Vagina (tissue), 2 donors: ENCODE measurements around the gene SLC12A8. TPM values are rescaled to one million over a fixed set of nuclear protein-coding genes. Genes with fewer than 3 reads are reported as not detected.

Experiments
- DNase-seq, 2 donors: peaks; one replicate each; pipeline ENCODE4 v3.0.0-alpha.2; 2017; ENCODE audit errors: extremely low spot score in 2 of 2
- H3K27ac ChIP-seq: fragments of 200-600 bp; sonication (generic); one replicate; pipeline ENCODE4 v1.5.1; 2019
- H3K27me3 ChIP-seq: fragments of 200-600 bp; sonication (generic); one replicate; pipeline ENCODE4 v1.5.1; 2019
- H3K36me3 ChIP-seq, 2 donors: fragments of 200-600 bp; sonication (generic); one replicate each; pipeline ENCODE4 v1.5.1; 2017 to 2019
- H3K4me1 ChIP-seq: fragments of 200-600 bp; sonication (generic); one replicate; pipeline ENCODE4 v1.5.1; 2019
- H3K4me3 ChIP-seq, 2 donors: fragments of 200-600 bp; sonication (generic); 1 replicate in 1 of 2; 2 replicates in 1 of 2; pipeline ENCODE4 v1.5.1; 2016 to 2019
- H3K9me3 ChIP-seq: fragments of 200-600 bp; sonication (generic); one replicate; pipeline ENCODE4 v1.5.1; 2019
- CTCF ChIP-seq, 3 experiments: fragments of 450-650 bp in 2 of 3; fragments of 200-600 bp in 1 of 3; sonication (generic) in 1 of 3; IDR thresholded peaks; one replicate each; pipeline ENCODE4 v1.5.1; 2017 to 2019; ENCODE audit warnings: antibody characterized with exemption in 3 of 3, mild to moderate bottlenecking in 2 of 3, moderate library complexity in 2 of 3
- POLR2A ChIP-seq, 2 donors: fragments of 450-650 bp; IDR thresholded peaks; one replicate each; pipeline ENCODE4 v1.6.1; 2017; ENCODE audit warnings: antibody characterized with exemption in 2 of 2, mild to moderate bottlenecking in 2 of 2, moderate library complexity in 2 of 2
- POLR2AphosphoS5 ChIP-seq, 2 donors: sonication (generic); formaldehyde crosslinking; IDR thresholded peaks; one replicate each; pipeline ENCODE4 v1.9.0; 2017; ENCODE audit warnings: antibody characterized with exemption in 2 of 2, mild to moderate bottlenecking in 2 of 2, low read depth in 1 of 2; ENCODE audit not compliant: insufficient read depth in 1 of 2
- intact Hi-C: fragments of 100-400 bp; cut with DNase I; formaldehyde crosslinking; loops from one replicate; pipeline ENCODE4 v1.15.1; 2023
- total RNA-seq: library from RNA; depleted of rRNA; stranded (reverse); fragments of >200 nt; gene quantifications from one replicate; pipeline ENCODE4 v1.2.3, GENCODE V29; 2016

SLC12A8 gene
- total RNA-seq, 1 donor from 2014 or later, result 6.1 TPM

- H3K9me3 ChIP-seq, result no peaks in the 10 kb centered on the region
- no peaks in the 10 kb centered on the region for H3K27me3 ChIP-seq
- H3K36me3 ChIP-seq, result no peaks in the 10 kb centered on the region
- intact Hi-C loops, result no loop called here
- H3K4me1 ChIP-seq, result no peaks in the 10 kb centered on the region
- no peak overlapping the region for H3K4me3 ChIP-seq
- no peak for TF ChIP-seq CTCF (IDR thresholded peaks at IDR 0.05)
- no peak for TF ChIP-seq POLR2A (IDR thresholded peaks at IDR 0.05)
- no peak for TF ChIP-seq POLR2AphosphoS5 (IDR thresholded peaks at IDR 0.05; ENCODE audit: insufficient read depth in 1 of 2, low read depth in 1 of 2)
- no peak overlapping the region for H3K27ac ChIP-seq
- DNase-seq, result no peak
Observed at GRCh38 chr3:125239266-125239665, 26.7 kb upstream of the SLC12A8 start.

GRCh38 chr3:125238759-125239158, 26.2 kb upstream of the SLC12A8 start:
- no peak overlapping the region for H3K27ac ChIP-seq
- H3K4me1 ChIP-seq, result no peaks in the 10 kb centered on the region
- TF ChIP-seq POLR2AphosphoS5 (IDR thresholded peaks at IDR 0.05; ENCODE audit: insufficient read depth in 1 of 2, low read depth in 1 of 2) (no peak), CTCF (IDR thresholded peaks at IDR 0.05) (no peak), POLR2A (IDR thresholded peaks at IDR 0.05) (no peak)
- no peak overlapping the region for H3K4me3 ChIP-seq
- H3K9me3 ChIP-seq, result no peaks in the 10 kb centered on the region
- H3K27me3 ChIP-seq, result no peaks in the 10 kb centered on the region
- no peaks in the 10 kb centered on the region for H3K36me3 ChIP-seq
- intact Hi-C loops, result no loop called here
- no peak for DNase-seq

- H3K4me3 ChIP-seq, result no peak overlapping the region
- TF ChIP-seq CTCF (IDR thresholded peaks at IDR 0.05) (no peak), POLR2A (IDR thresholded peaks at IDR 0.05) (no peak), POLR2AphosphoS5 (IDR thresholded peaks at IDR 0.05; ENCODE audit: insufficient read depth in 1 of 2, low read depth in 1 of 2) (no peak)
- no peak overlapping the region for H3K27ac ChIP-seq
- no peak for DNase-seq
- intact Hi-C loops, result no loop called here
- H3K27me3 ChIP-seq, result no peaks in the 10 kb centered on the region
- H3K9me3 ChIP-seq, result no peaks in the 10 kb centered on the region
- H3K4me1 ChIP-seq, result no peaks in the 10 kb centered on the region
- peaks cover 0 to 18% of the 10 kb centered on the region in 2 donors for H3K36me3 ChIP-seq
Observed at GRCh38 chr3:125236331-125236903, 23.9 kb upstream of the SLC12A8 start.

- Histone ChIP-seq H3K4me1 (no peaks in the 10 kb centered on the region), H3K27me3 (no peaks in the 10 kb centered on the region), H3K36me3 (peaks cover 0 to 18% of the 10 kb centered on the region in 2 donors), H3K9me3 (no peaks in the 10 kb centered on the region), H3K4me3 (no peak overlapping the region), H3K27ac (no peak overlapping the region)
- TF ChIP-seq POLR2A (IDR thresholded peaks at IDR 0.05), result no peak
- TF ChIP-seq CTCF (IDR thresholded peaks at IDR 0.05), result no peak
- TF ChIP-seq POLR2AphosphoS5 (IDR thresholded peaks at IDR 0.05; ENCODE audit: insufficient read depth in 1 of 2, low read depth in 1 of 2), result no peak
- intact Hi-C loops, result no loop called here
- no peak for DNase-seq
Observed at GRCh38 chr3:125234831-125235230, 22.3 kb upstream of the SLC12A8 start.

GRCh38 chr3:125232401-125232800, 19.9 kb upstream of the SLC12A8 start:
- intact Hi-C loops, result no loop called here
- no peaks in the 10 kb centered on the region for H3K27me3 ChIP-seq
- H3K36me3 ChIP-seq, result peaks cover 0 to 18% of the 10 kb centered on the region in 2 donors
- H3K4me3 ChIP-seq, result no peak overlapping the region
- no peak overlapping the region for H3K27ac ChIP-seq
- TF ChIP-seq POLR2AphosphoS5 (IDR thresholded peaks at IDR 0.05; ENCODE audit: insufficient read depth in 1 of 2, low read depth in 1 of 2), result no peak
- no peak for TF ChIP-seq CTCF (IDR thresholded peaks at IDR 0.05)
- no peak for TF ChIP-seq POLR2A (IDR thresholded peaks at IDR 0.05)
- no peaks in the 10 kb centered on the region for H3K4me1 ChIP-seq
- H3K9me3 ChIP-seq, result no peaks in the 10 kb centered on the region
- DNase-seq, result no peak
